ENCODE results near the gene ESYT1. TPM values are rescaled to one million over a fixed set of nuclear protein-coding genes. Genes with fewer than 3 reads are reported as not detected.
A peak's percentile ranks its signal among the peaks of the same experiment; 100 is the strongest.

The ESYT1 gene
- total RNA-seq, 4 donors from 2014 or later, result 91.2 to 235 (median 210) TPM

DNA sequence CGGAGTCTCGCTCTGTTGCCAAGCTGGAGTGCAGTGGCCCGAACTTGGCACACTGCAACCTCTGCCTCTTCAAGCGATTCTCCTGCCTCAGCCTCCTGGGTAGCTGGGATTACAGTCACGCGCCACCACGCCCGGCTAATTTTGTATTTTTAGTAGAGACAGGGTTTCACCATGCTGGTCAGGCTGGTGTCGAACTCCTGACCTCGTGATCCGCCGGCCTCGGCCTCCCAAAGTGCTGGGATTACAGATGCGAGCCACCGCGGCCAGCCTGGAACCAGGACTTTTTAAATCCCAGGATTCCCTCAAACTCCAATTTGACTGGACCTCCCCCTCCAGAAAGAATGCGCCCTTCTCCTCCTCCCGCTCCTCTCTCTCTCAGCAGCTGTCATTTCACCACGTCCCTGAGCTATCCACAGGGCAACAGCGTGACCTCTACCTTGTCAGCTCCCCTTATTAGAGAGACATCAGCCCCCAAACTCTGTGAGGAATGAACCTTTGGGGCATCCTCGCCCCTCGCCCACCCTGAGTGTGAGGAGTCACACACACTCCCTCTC is 2.0 kb downstream of the ESYT1 start:
- 59 to 65% methylated on average over 22 of the region's 22 CpGs for WGBS, 2 donors
- H3K9me3 ChIP-seq, result no peaks in the 10 kb centered on the region
- DNase-seq (ENCODE audit: low spot score in 2 of 2), result no peak
- H3K4me1 ChIP-seq, result peaks cover 5 to 32% (median 24%) of the 10 kb centered on the region in 4 donors
- no peaks in the 10 kb centered on the region for H3K27me3 ChIP-seq
- H3K36me3 ChIP-seq, result peaks cover 6 to 48% (median 36%) of the 10 kb centered on the region in 3 donors
- H3K4me3 ChIP-seq, result peak overlapping the region; percentile 56 to 87 (median 76)
- H3K27ac ChIP-seq, result peak overlapping the region; percentile 86 to 92 (median 88)
- no peak for TF ChIP-seq POLR2A (IDR thresholded peaks at IDR 0.05)
- TF ChIP-seq EP300 (IDR thresholded peaks at IDR 0.05), result no peak
- TF ChIP-seq, protein P1, sequence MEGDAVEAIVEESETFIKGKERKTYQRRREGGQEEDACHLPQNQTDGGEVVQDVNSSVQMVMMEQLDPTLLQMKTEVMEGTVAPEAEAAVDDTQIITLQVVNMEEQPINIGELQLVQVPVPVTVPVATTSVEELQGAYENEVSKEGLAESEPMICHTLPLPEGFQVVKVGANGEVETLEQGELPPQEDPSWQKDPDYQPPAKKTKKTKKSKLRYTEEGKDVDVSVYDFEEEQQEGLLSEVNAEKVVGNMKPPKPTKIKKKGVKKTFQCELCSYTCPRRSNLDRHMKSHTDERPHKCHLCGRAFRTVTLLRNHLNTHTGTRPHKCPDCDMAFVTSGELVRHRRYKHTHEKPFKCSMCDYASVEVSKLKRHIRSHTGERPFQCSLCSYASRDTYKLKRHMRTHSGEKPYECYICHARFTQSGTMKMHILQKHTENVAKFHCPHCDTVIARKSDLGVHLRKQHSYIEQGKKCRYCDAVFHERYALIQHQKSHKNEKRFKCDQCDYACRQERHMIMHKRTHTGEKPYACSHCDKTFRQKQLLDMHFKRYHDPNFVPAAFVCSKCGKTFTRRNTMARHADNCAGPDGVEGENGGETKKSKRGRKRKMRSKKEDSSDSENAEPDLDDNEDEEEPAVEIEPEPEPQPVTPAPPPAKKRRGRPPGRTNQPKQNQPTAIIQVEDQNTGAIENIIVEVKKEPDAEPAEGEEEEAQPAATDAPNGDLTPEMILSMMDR (IDR thresholded peaks at IDR 0.05), result no peak

DNA sequence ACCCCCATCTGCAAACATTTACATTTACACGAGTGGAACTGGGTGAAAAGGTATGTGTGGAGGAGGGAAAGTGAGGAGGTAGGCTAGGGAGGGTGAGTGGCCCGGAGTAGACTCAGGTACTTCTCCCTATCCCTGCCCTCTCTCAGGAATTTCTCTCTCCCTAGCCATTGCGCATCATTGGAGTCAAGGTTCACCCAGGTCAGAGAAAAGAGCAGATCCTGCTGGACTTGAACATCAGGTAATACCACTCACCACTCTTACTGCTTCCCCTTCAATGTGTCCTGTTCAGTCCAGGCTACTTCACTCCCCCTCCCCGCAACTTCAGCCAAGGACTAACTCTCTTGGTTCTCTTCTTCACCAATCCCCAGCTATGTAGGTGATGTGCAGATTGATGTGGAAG is 2.8 kb downstream of the ESYT1 start:
- no peak for DNase-seq (ENCODE audit: low spot score in 2 of 2)
- Histone ChIP-seq H3K4me1 (peaks cover 5 to 32% (median 22%) of the 10 kb centered on the region in 4 donors), H3K4me3 (no peak overlapping the region), H3K27ac (peak overlapping the region in 1 of 4 donors; percentile 92), H3K27me3 (no peaks in the 10 kb centered on the region), H3K36me3 (peaks cover 6 to 56% (median 36%) of the 10 kb centered on the region in 3 donors), H3K9me3 (no peaks in the 10 kb centered on the region)
- no peak for TF ChIP-seq EP300 (IDR thresholded peaks at IDR 0.05)
- TF ChIP-seq, protein P1 (IDR thresholded peaks at IDR 0.05), result no peak
- WGBS, 2 donors, result 85 to 88% methylated on average over 4 of the region's 4 CpGs

GRCh38 chr12:56134897-56135296 is 6.8 kb downstream of the ESYT1 start:
- H3K9me3 ChIP-seq, result no peaks in the 10 kb centered on the region
- peaks cover 6 to 95% (median 63%) of the 10 kb centered on the region in 3 donors for H3K36me3 ChIP-seq
- H3K27me3 ChIP-seq, result no peaks in the 10 kb centered on the region
- peaks cover 0 to 9% (median 4%) of the 10 kb centered on the region in 4 donors for H3K4me1 ChIP-seq
- no peak overlapping the region for H3K27ac ChIP-seq
- DNase-seq (ENCODE audit: low spot score in 2 of 2), result no peak
- 93 to 96% methylated on average over 6 of the region's 6 CpGs for WGBS, 2 donors
- H3K4me3 ChIP-seq, result no peak overlapping the region
- TF ChIP-seq EP300 (IDR thresholded peaks at IDR 0.05), result no peak
- TF ChIP-seq, protein P1 (IDR thresholded peaks at IDR 0.05), result no peak
- no peak for TF ChIP-seq POLR2A (IDR thresholded peaks at IDR 0.05)

DNA sequence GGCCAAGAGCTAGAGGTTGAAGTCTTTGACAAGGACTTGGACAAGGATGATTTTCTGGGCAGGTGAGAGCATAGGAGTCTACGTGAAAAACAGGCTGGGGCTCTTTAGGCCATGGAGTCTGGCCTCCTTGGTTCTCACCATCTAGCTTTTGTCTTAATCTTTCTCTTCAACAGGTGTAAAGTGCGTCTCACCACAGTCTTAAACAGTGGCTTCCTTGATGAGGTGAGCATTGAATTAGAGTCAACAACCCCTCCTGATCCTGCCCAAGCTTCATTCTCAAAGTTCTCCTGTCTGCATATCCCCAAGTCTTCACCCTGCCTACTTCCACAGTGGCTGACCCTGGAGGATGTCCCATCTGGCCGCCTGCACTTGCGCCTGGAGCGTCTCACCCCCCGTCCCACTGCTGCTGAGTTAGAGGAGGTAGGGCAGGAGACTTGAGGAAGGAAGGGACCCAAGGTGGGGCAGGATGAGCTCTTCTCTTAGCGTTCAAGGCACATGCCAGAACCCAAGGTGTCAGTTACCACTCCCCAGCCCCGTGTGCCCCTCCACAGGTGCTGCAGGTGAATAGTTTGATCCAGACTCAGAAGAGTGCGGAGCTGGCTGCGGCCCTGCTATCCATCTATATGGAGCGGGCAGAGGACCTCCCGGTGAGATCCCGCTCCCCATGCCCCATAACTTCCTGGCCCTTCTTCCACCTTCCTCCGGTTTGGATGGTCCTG is 9.9 kb downstream of the ESYT1 start:
- H3K4me3 ChIP-seq, result no peak overlapping the region
- H3K36me3 ChIP-seq, result peaks cover 0 to 99% (median 61%) of the 10 kb centered on the region in 3 donors
- no peak for DNase-seq (ENCODE audit: low spot score in 2 of 2)
- no peaks in the 10 kb centered on the region for H3K9me3 ChIP-seq
- TF ChIP-seq, protein P1 (IDR thresholded peaks at IDR 0.05), result no peak
- TF ChIP-seq EP300 (IDR thresholded peaks at IDR 0.05), result no peak
- TF ChIP-seq POLR2A (IDR thresholded peaks at IDR 0.05), result no peak
- H3K27me3 ChIP-seq, result no peaks in the 10 kb centered on the region
- no peak overlapping the region for H3K27ac ChIP-seq
- WGBS, 2 donors, result 93 to 96% methylated on average over 14 of the region's 14 CpGs
- no peaks in the 10 kb centered on the region for H3K4me1 ChIP-seq
